SH-SY5Y (cell line): ENCODE measurements around the gene MRPL37.

Experiments
- GATA2 ChIP-seq: IDR thresholded peaks from 2 replicates; pipeline ENCODE4 v1.6.1; 2011; ENCODE audit warnings: mild to moderate bottlenecking, low read depth, low read length
- GATA3 ChIP-seq: IDR thresholded peaks from 2 replicates; pipeline ENCODE4 v1.6.1; 2011; ENCODE audit warnings: low read depth, mild to moderate bottlenecking, low read length, moderate library complexity

DNA sequence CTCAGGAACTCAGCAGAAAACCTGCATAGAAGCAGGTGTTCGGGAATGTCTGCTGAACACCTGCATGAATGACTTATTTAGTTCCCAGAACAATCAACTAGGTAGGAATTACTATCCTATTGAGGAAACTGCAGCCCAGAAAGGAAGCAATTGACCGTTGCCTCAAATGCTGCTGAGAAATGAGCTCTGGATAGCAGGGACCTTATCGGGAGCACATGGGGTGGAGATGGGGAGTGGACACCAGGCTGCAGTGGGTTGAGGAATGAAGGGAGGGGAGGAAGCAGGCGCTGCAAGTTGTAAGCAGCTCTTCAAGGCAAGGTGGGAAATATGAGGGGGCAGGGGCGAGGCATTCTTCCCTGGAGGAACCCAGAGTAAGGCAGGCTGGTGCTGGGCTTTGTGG lies 36.4 kb upstream of the MRPL37 start:
- no peak for TF ChIP-seq GATA3
- TF ChIP-seq GATA2: no peak
